HL-60 (cell line): Measurements from ENCODE around the gene CBR4.

Experiments used
- GABPA ChIP-seq: IDR thresholded peaks from 2 replicates; pipeline ENCODE4 v1.6.1; 2012; ENCODE audit warnings: low read depth
- SPI1 ChIP-seq: IDR thresholded peaks from 2 replicates; pipeline ENCODE4 v1.6.1; 2012; ENCODE audit warnings: low read depth, mild to moderate bottlenecking, borderline replicate concordance
- TF ChIP-seq, protein P1 (sequence below): IDR thresholded peaks from one replicate; pipeline ENCODE4 v1.5.1; 2011; ENCODE audit warnings: low read length, control low read depth, inconsistent platforms; ENCODE audit not compliant: insufficient read depth

DNA sequence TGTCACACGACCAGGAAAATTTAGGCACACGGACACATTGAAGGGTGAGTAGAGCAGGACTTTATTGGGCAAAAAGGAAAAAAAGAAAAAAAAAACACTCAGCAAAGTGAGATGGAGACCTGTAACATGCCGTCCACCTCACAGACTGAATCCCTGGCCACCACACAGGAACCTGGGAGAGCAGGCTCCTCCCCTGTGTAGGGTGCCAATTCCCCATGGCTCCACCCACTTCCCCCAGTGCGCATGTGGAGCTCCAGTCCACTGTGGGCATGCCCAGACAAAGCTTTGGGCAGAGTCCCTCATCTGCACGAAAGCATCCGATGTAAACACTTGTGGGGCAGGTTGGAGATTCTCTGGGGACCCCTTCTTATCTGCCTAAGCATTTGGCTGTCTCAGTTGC is 23.6 kb upstream of the CBR4 start:
- TF ChIP-seq, protein P1, sequence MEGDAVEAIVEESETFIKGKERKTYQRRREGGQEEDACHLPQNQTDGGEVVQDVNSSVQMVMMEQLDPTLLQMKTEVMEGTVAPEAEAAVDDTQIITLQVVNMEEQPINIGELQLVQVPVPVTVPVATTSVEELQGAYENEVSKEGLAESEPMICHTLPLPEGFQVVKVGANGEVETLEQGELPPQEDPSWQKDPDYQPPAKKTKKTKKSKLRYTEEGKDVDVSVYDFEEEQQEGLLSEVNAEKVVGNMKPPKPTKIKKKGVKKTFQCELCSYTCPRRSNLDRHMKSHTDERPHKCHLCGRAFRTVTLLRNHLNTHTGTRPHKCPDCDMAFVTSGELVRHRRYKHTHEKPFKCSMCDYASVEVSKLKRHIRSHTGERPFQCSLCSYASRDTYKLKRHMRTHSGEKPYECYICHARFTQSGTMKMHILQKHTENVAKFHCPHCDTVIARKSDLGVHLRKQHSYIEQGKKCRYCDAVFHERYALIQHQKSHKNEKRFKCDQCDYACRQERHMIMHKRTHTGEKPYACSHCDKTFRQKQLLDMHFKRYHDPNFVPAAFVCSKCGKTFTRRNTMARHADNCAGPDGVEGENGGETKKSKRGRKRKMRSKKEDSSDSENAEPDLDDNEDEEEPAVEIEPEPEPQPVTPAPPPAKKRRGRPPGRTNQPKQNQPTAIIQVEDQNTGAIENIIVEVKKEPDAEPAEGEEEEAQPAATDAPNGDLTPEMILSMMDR: no peak
- TF ChIP-seq GABPA (no peak), SPI1 (no peak)
